K562 (cell line): ENCODE results near the gene INPP5D. TPM values are rescaled to one million over a fixed set of nuclear protein-coding genes. Genes with fewer than 3 reads are reported as not detected.

ENCODE experiments used
- ATAC-seq: fragments of 200-7000 bp; cut with Tn5 transposase; 3 replicates; pipeline ENCODE4 v1.9.1; 2020; ENCODE audit warnings: moderate library complexity
- BruUV-seq: library from RNA; stranded (reverse); fragments of 400-500 nt; replicated peaks from 2 replicates; lab custom pipeline; 2021; lab: Mats Ljungman, UMichigan
- CTCF ChIA-PET: fragments of 300-600 bp; formaldehyde crosslinking; extraction: SDS; loops from one replicate; lab custom pipeline; 2021; ENCODE audit warnings: low intra/inter-chr PET ratio; lab: Yijun Ruan, JAX
- POLR2A ChIA-PET: fragments of 300-600, 350-650 bp; sonication (Branson Sonifier 250); formaldehyde crosslinking; extraction: SDS; loops from one replicate; lab custom pipeline; 2021; ENCODE audit warnings: antibody characterized with exemption, inconsistent platforms; lab: Yijun Ruan, JAX
- DNase-seq, 4 experiments: peaks; one replicate each; pipeline versions ENCODE4 v3.0.0 to v3.0.0-alpha.2; 2011 to 2018; ENCODE audit warnings: low spot score in 3 of 4, mixed read lengths in 3 of 4; ENCODE audit errors: extremely low read depth in 1 of 4
- FAIRE-seq: peaks from 2 replicates; lab custom pipeline; 2011; peaks lifted over from hg19 to GRCh38; lab: Jason Lieb, UNC
- H2AFZ ChIP-seq: 2 replicates; pipeline ENCODE4 v1.6.0; 2011; ENCODE audit warnings: low read depth, low read length, control low read depth, inconsistent platforms
- H3K27ac ChIP-seq: fragments of 200-600 bp; 3 replicates; pipeline ENCODE4 v1.8.0; 2011; ENCODE audit warnings: low read depth, mild to moderate bottlenecking, control low read depth, inconsistent platforms, low read length, moderate library complexity, mixed read lengths; ENCODE audit errors: extremely low read depth
- H3K27me3 ChIP-seq, 2 experiments: fragments of 300-600 bp in 1 of 2; 2 replicates in 1 of 2; 3 replicates in 1 of 2; pipeline versions ENCODE4 v1.6.0 to v1.8.0; 2011; ENCODE audit warnings: inconsistent platforms in 2 of 2, low read length in 2 of 2, mild to moderate bottlenecking in 1 of 2, mixed read lengths in 1 of 2, moderate library complexity in 1 of 2; ENCODE audit not compliant: control insufficient read depth in 2 of 2, insufficient read depth in 2 of 2
- H3K36me3 ChIP-seq: fragments of 300-600 bp; 3 replicates; pipeline ENCODE4 v1.8.0; 2011; ENCODE audit warnings: mild to moderate bottlenecking, low read length, inconsistent platforms; ENCODE audit not compliant: control insufficient read depth, insufficient read depth
- H3K4me1 ChIP-seq, 2 experiments: fragments of 200-600 bp in 1 of 2; replicated peaks in 1 of 2; 2 replicates in 1 of 2; 3 replicates in 1 of 2; pipeline versions ENCODE4 v1.5.1 to v1.8.0; 2011; ENCODE audit warnings: inconsistent platforms in 2 of 2, low read length in 2 of 2, mild to moderate bottlenecking in 1 of 2, mixed read lengths in 1 of 2, moderate library complexity in 1 of 2; ENCODE audit not compliant: control insufficient read depth in 2 of 2, insufficient read depth in 2 of 2
- H3K4me2 ChIP-seq: 2 replicates; pipeline ENCODE4 v1.6.1; 2011; ENCODE audit warnings: low read length, control low read depth, inconsistent platforms, mixed read lengths; ENCODE audit not compliant: insufficient read depth
- H3K4me3 ChIP-seq: fragments of 200-600 bp; sonication (generic), shearing (Covaris generic); 2 replicates; pipeline ENCODE4 v1.5.1; 2016; ENCODE audit warnings: control low read depth, inconsistent platforms
- H3K79me2 ChIP-seq: fragments of 200-600 bp; 3 replicates; pipeline ENCODE4 v1.8.0; 2011; ENCODE audit warnings: low read length, inconsistent platforms; ENCODE audit not compliant: control insufficient read depth, insufficient read depth
- H3K9ac ChIP-seq, 2 experiments: 2 replicates each; pipeline versions ENCODE4 v1.6.0 to v1.6.1; 2011; ENCODE audit warnings: low read depth in 2 of 2, low read length in 2 of 2, control low read depth in 1 of 2, inconsistent platforms in 1 of 2, mild to moderate bottlenecking in 1 of 2, mixed read lengths in 1 of 2; ENCODE audit not compliant: insufficient read depth in 1 of 2
- H3K9me1 ChIP-seq: one replicate; pipeline ENCODE4 v1.6.0; 2011; ENCODE audit warnings: inconsistent platforms, mild to moderate bottlenecking, low read length, moderate library complexity; ENCODE audit not compliant: control insufficient read depth, insufficient read depth
- H3K9me3 ChIP-seq: replicated peaks from 2 replicates; pipeline ENCODE4 v1.5.1; 2011; ENCODE audit warnings: low read depth, low read length, inconsistent platforms; ENCODE audit not compliant: control insufficient read depth, insufficient read depth
- H4K20me1 ChIP-seq: replicated peaks from 2 replicates; pipeline ENCODE4 v1.6.1; 2011; ENCODE audit warnings: low read length, inconsistent platforms, mixed read lengths; ENCODE audit not compliant: control insufficient read depth, insufficient read depth
- E2F3 ChIP-seq: fragments of 250-450 bp; sonication (Bioruptor Pico); IDR thresholded peaks from 2 replicates; pipeline ENCODE4 v1.4.0; 2020; ENCODE audit warnings: mild to moderate bottlenecking
- FOXP1 ChIP-seq: sonication (generic); formaldehyde crosslinking; IDR thresholded peaks from 2 replicates; pipeline ENCODE4 v1.8.0; 2022; ENCODE audit warnings: mild to moderate bottlenecking, missing genetic modification reagents
- HEY1 ChIP-seq: fragments of 250-450 bp; sonication (Bioruptor Pico); IDR thresholded peaks from 2 replicates; pipeline ENCODE4 v1.5.0; 2020; ENCODE audit warnings: mild to moderate bottlenecking, moderate library complexity, borderline replicate concordance
- ZNF274 ChIP-seq: IDR thresholded peaks from 2 replicates; pipeline ENCODE4 v1.6.1; 2011; ENCODE audit warnings: low read depth, mild to moderate bottlenecking, low read length, moderate library complexity, borderline replicate concordance
- WGBS: fragments of 100-300 bp; shearing (Covaris generic); methylation state at CpG from one replicate; pipeline ENCODE4 v1.1.6; 2016; ENCODE audit warnings: low coverage, mixed read lengths; ENCODE audit not compliant: insufficient coverage; ENCODE audit errors: missing lambda C conversion rate; 5-methylcytosine and 5-hydroxymethylcytosine counted together
- in situ Hi-C: fragments of 300-500 bp; cut with MboI; formaldehyde crosslinking; loops from 4 replicates; pipeline ENCODE4 v1.15.0; 2018; ENCODE audit warnings: inconsistent platforms, mixed read lengths
- intact Hi-C: fragments of 100-400 bp; cut with micrococcal nuclease; formaldehyde crosslinking; loops from 2 replicates; pipeline ENCODE4 v1.14.2; 2022
- polyA plus RNA-seq, 8 experiments: library from polyadenylated mRNA; depleted of rRNA in 4 of 8; stranded (reverse) in 5 of 8; unstranded in 3 of 8; fragments of >200 nt; fragmentation: Nextera tagmentation in 2 of 8; fragmentation: Illumina TruSeq in 1 of 8; extraction: Ambion mirVana in 2 of 8; extraction: Trizol in 1 of 8; gene quantifications; 2 replicates each; pipeline versions ENCODE4 v1.2.1 to v1.2.3, GENCODE V29; 2011 to 2014; ENCODE audit warnings: inconsistent platforms in 1 of 8, missing spikeins in 1 of 8
- total RNA-seq, 7 experiments: library from RNA; depleted of rRNA in 6 of 7; stranded (reverse); fragments of >200 nt in 6 of 7; fragmentation: Illumina TruSeq in 2 of 7; extraction: Trizol in 2 of 7; gene quantifications; 2 replicates each; pipeline versions ENCODE4 v1.2.1 to v1.2.3, GENCODE V29; 2011 to 2021; ENCODE audit warnings: low replicate concordance in 1 of 7
- TF ChIP-seq, protein P1 (sequence below), 2 experiments: fragments of 450-650 bp in 1 of 2; sonication (generic) in 1 of 2; formaldehyde crosslinking; conservative IDR thresholded peaks; 2 replicates each; pipeline versions ENCODE4 v1.4.0 to v1.8.1; 2020 to 2022; ENCODE audit warnings: mild to moderate bottlenecking in 1 of 2, missing genetic modification reagents in 1 of 2
- TF ChIP-seq, protein P2 (sequence below): fragments of 200-800 bp; sonication (Bioruptor generic); IDR thresholded peaks from 2 replicates; pipeline ENCODE4 v1.6.1; 2017; ENCODE audit warnings: missing genetic modification characterization, missing compliant biosample characterization

INPP5D gene
- total and polyA plus RNA-seq, 9 of the 15 experiments (the other 6 are each of a cell fraction or from before 2014, with no cell fraction given): 0.55 to 6.2 (median 2.2) TPM

DNA sequence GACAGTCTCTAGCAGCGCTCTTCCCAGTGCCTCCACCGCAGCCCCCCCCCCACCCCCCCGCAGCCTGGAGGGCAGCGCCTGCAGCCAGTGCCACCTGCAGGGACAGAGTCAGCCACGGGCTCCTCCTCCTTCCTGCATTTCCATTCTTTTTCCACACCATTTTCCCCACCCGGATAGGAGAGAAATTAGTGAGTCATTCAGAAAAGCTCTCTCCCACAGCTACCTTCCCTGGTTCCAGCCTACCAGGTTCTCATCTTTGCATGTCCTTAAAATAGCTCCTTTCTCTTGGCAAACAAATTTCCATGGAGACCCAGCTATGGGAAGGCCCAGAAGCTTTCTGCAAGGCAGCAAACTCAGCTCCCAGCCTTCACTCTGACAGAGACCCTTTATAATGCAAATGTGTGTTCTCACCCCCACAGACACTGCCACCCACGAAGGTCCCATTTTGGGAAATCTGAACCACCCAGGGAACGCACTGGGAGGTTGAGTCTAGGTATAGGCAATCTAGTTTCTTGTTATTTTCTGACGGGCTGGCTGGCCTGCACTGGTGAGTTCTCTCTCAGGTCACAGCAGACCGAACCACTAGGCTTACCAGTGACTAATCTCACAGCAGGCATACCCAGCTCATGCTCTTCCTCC, 149.5 kb downstream of the INPP5D start:
- peaks cover 0 to 11% of the 10 kb centered on the region in 2 experiments; a peak in 2 of 5 replicates for H3K4me1 ChIP-seq
- no TSS peak for BruUV-seq
- no peaks in the 10 kb centered on the region for H3K27me3 ChIP-seq
- no peak for TF ChIP-seq HEY1 (CRISPR knock-in tag)
- TF ChIP-seq, protein P1, sequence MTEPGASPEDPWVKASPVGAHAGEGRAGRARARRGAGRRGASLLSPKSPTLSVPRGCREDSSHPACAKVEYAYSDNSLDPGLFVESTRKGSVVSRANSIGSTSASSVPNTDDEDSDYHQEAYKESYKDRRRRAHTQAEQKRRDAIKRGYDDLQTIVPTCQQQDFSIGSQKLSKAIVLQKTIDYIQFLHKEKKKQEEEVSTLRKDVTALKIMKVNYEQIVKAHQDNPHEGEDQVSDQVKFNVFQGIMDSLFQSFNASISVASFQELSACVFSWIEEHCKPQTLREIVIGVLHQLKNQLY (CRISPR knock-in tag; conservative IDR thresholded peaks at IDR 0.05): no peak
- TF ChIP-seq, protein P2, sequence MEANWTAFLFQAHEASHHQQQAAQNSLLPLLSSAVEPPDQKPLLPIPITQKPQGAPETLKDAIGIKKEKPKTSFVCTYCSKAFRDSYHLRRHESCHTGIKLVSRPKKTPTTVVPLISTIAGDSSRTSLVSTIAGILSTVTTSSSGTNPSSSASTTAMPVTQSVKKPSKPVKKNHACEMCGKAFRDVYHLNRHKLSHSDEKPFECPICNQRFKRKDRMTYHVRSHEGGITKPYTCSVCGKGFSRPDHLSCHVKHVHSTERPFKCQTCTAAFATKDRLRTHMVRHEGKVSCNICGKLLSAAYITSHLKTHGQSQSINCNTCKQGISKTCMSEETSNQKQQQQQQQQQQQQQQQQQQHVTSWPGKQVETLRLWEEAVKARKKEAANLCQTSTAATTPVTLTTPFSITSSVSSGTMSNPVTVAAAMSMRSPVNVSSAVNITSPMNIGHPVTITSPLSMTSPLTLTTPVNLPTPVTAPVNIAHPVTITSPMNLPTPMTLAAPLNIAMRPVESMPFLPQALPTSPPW (CRISPR knock-in tag): peak; percentile 36; the same call in 1 of the 2 replicates
- TF ChIP-seq E2F3: no peak
- no peak for TF ChIP-seq FOXP1 (CRISPR knock-in tag)
- no peak for TF ChIP-seq ZNF274
- ChIA-PET POLR2A (interaction anchor here (1.0 kb wide), 1 partner anchor 43 kb away, joined by 3 read pairs; no protein-coding TSS in a partner anchor), CTCF (interaction anchor here (0.7 kb wide), 1 partner anchor 25 kb away, joined by 3 read pairs; no protein-coding TSS in a partner anchor)
- H2AFZ ChIP-seq: no peak overlapping the region
- FAIRE-seq (no peak), DNase-seq (peak in 2 of 4 experiments; percentile 19 to 20), ATAC-seq (no peak)
- H3K36me3 ChIP-seq: no peaks in the 10 kb centered on the region
- H3K27ac ChIP-seq: no peak overlapping the region
- intact Hi-C loops: no loop called here
- H3K9ac ChIP-seq: no peak overlapping the region
- no peaks in the 10 kb centered on the region for H4K20me1 ChIP-seq
- H3K9me3 ChIP-seq: no peaks in the 10 kb centered on the region
- no peak overlapping the region for H3K4me2 ChIP-seq
- H3K4me3 ChIP-seq: no peak overlapping the region
- H3K79me2 ChIP-seq: no peaks in the 10 kb centered on the region
- in situ Hi-C loops: no loop called here
- no peaks in the 10 kb centered on the region for H3K9me1 ChIP-seq
- WGBS: 36% methylated on average over 5 of the region's 10 CpGs
